Subcutaneous adipose tissue (tissue), 4 donors: ENCODE data around the gene DLG4. TPM values are rescaled to one million over a fixed set of nuclear protein-coding genes. Genes with fewer than 3 reads are reported as not detected.

Experiments
- small RNA-seq: library from RNA; depleted of rRNA; stranded (forward); fragments of <200 nt; gene quantifications from one replicate; pipeline ENCODE3, GENCODE V24; 2016
- total RNA-seq, 4 donors: library from RNA; depleted of rRNA; stranded (reverse); fragments of >200 nt; gene quantifications; one replicate each; pipeline ENCODE4 v1.1.0, GENCODE V29; 2016
- TF ChIP-seq, protein P1 (sequence below): fragments of 450-650 bp; IDR thresholded peaks from one replicate; pipeline ENCODE4 v1.5.1; 2016; ENCODE audit warnings: low read depth, mild to moderate bottlenecking, control low read depth, antibody characterized with exemption, moderate library complexity

DLG4 gene
- total RNA-seq, 4 donors from 2014 or later = 3.3 to 17.0 (median 6.9) TPM

DNA sequence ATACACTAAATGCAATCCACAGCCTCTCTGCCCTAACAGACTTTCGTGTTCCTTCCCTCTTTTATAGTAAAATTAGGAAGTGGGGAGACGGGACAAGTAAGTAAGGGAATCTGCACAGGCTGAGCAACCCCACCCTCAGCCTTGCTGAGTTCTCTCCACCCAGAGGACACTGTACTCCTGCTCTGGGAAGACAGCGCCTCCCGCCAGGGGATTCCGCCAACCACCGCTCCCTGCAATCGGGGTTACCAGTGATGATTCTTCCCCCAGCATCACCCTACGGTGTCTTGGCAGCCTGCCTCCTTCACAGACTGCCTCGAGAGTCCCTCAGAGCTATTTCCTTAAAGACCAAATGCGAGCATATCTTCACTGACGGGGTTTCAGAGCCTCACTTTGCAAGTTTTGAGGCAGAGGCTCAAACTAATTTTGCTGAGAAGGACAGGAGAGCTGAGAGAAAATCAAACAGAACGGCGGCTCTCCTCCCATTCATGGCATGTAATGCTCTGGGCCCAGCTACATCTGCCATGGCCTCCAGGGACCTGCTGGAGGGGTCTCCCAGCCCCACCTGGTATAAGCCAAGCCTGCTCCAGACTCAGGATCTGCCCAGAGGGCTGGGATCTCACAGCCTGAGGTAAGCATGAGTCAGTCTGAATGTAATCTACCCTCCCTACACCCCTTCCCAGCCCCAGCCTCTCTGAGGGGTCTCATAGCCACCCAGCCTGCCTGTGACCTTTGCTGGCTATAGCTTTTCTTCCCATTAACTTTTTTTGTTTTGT lies 82.3 kb downstream of the DLG4 start:
- TF ChIP-seq, protein P1, sequence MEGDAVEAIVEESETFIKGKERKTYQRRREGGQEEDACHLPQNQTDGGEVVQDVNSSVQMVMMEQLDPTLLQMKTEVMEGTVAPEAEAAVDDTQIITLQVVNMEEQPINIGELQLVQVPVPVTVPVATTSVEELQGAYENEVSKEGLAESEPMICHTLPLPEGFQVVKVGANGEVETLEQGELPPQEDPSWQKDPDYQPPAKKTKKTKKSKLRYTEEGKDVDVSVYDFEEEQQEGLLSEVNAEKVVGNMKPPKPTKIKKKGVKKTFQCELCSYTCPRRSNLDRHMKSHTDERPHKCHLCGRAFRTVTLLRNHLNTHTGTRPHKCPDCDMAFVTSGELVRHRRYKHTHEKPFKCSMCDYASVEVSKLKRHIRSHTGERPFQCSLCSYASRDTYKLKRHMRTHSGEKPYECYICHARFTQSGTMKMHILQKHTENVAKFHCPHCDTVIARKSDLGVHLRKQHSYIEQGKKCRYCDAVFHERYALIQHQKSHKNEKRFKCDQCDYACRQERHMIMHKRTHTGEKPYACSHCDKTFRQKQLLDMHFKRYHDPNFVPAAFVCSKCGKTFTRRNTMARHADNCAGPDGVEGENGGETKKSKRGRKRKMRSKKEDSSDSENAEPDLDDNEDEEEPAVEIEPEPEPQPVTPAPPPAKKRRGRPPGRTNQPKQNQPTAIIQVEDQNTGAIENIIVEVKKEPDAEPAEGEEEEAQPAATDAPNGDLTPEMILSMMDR = no peak

Small RNA genes lying within 50 kb of the gene (small RNA-seq; reads per million reads assigned to genes)
- gene AC120057.4 = not detected
- 8.3 reads per million, percentile 87 among the genes with 10 or more reads in this experiment for gene MIR324
- gene RF00019 = 0.49 reads per million

Other genes starting within 250 kb of the DLG4 start
- not detected for gene ALOX12, start 223.8 kb downstream of the DLG4 start, total RNA-seq
- gene RNASEK, start 207.2 kb downstream of the DLG4 start, total RNA-seq = 100 to 1,000 TPM in 3 of 4 donors, 10 to 100 TPM in 1; 69.1 to 158 (median 130) TPM
- 10 to 100 TPM in 1 of 4 donors, 1 to 10 TPM in 3; 1.5 to 12.1 (median 4.1) TPM for gene BCL6B, start 196.8 kb downstream of the DLG4 start, total RNA-seq
- gene SLC16A13, start 183.8 kb downstream of the DLG4 start, total RNA-seq = 1 to 10 TPM in 3 of 4 donors, not detected in 1; 1.7 to 1.9 (median 1.8) TPM
- 1 to 10 TPM in 1 of 4 donors, not detected in 3; 2.1 TPM for gene SLC16A11, start 175.7 kb downstream of the DLG4 start, total RNA-seq
- 10 to 100 TPM in 3 of 4 donors, 1 to 10 TPM in 1; 8.1 to 20.9 (median 16.2) TPM for gene CLEC10A, start 139.6 kb downstream of the DLG4 start, total RNA-seq
- 1 to 10 TPM in 2 of 4 donors, under 1 TPM in 1, not detected in 1; 0.66 to 1.4 (median 1.3) TPM for gene ASGR2, start 105.0 kb downstream of the DLG4 start, total RNA-seq
- 1 to 10 TPM; 2.4 to 5.9 (median 3.8) TPM for gene ASGR1, start 40.5 kb downstream of the DLG4 start, total RNA-seq
- gene ACADVL, start 102 bp upstream of the DLG4 start, total RNA-seq = 1,000 to 10,000 TPM in 1 of 4 donors, 100 to 1,000 TPM in 3; 533 to 1,103 (median 672) TPM
- 10 to 100 TPM; 23.5 to 36.5 (median 27.1) TPM for gene DVL2, start 14.7 kb upstream of the DLG4 start, total RNA-seq
- gene PHF23, start 19.6 kb upstream of the DLG4 start, total RNA-seq = 10 to 100 TPM; 14.5 to 27.6 (median 19.3) TPM
- gene GABARAP, start 22.6 kb upstream of the DLG4 start, total RNA-seq = 100 to 1,000 TPM; 350 to 658 (median 462) TPM
- 10 to 100 TPM; 71.8 to 86.4 (median 81.1) TPM for gene CTDNEP1, start 31.9 kb upstream of the DLG4 start, total RNA-seq
- 10 to 100 TPM; 20.7 to 43.4 (median 25.3) TPM for gene ELP5, start 32.4 kb upstream of the DLG4 start, total RNA-seq
- 10 to 100 TPM in 2 of 4 donors, 1 to 10 TPM in 2; 3.7 to 26.9 (median 13.2) TPM for gene CLDN7, start 42.6 kb upstream of the DLG4 start, total RNA-seq
- gene SLC2A4, start 61.9 kb upstream of the DLG4 start, total RNA-seq = 10 to 100 TPM in 2 of 4 donors, 1 to 10 TPM in 2; 5.6 to 91.4 (median 13.8) TPM
- gene YBX2, start 74.8 kb upstream of the DLG4 start, total RNA-seq = 10 to 100 TPM in 1 of 4 donors, 1 to 10 TPM in 1, under 1 TPM in 2; 0.82 to 14.1 (median 2.0) TPM
- 100 to 1,000 TPM; 144 to 174 (median 153) TPM for gene EIF5A, start 87.8 kb upstream of the DLG4 start, total RNA-seq
- gene GPS2, start 95.5 kb upstream of the DLG4 start, total RNA-seq = 10 to 100 TPM; 52.7 to 89.2 (median 75.6) TPM
- gene NEURL4, start 109.5 kb upstream of the DLG4 start, total RNA-seq = 10 to 100 TPM in 3 of 4 donors, 1 to 10 TPM in 1; 4.9 to 22.6 (median 11.2) TPM
- gene ACAP1, start 116.7 kb upstream of the DLG4 start, total RNA-seq = 1 to 10 TPM; 1.8 to 8.4 (median 4.0) TPM
- gene KCTD11, start 132.3 kb upstream of the DLG4 start, total RNA-seq = 10 to 100 TPM in 1 of 4 donors, 1 to 10 TPM in 3; 4.9 to 13.8 (median 7.2) TPM
- gene TMEM95, start 135.3 kb upstream of the DLG4 start, total RNA-seq = not detected
- 1 to 10 TPM in 3 of 4 donors, under 1 TPM in 1; 0.51 to 1.9 (median 1.1) TPM for gene TNK1, start 161.3 kb upstream of the DLG4 start, total RNA-seq
- gene PLSCR3, start 174.7 kb upstream of the DLG4 start, total RNA-seq = 10 to 100 TPM in 3 of 4 donors, 1 to 10 TPM in 1; 9.1 to 21.3 (median 16.2) TPM
- 100 to 1,000 TPM in 2 of 4 donors, 10 to 100 TPM in 2; 76.7 to 134 (median 109) TPM for gene TMEM256, start 184.3 kb upstream of the DLG4 start, total RNA-seq
- 1 to 10 TPM; 3.1 to 6.8 (median 4.2) TPM for gene NLGN2, start 188.0 kb upstream of the DLG4 start, total RNA-seq
- gene SPEM1, start 200.5 kb upstream of the DLG4 start, total RNA-seq = not detected
- gene SPEM2, start 205.8 kb upstream of the DLG4 start, total RNA-seq = not detected
- not detected for gene SPEM3, start 209.0 kb upstream of the DLG4 start, total RNA-seq
- 1 to 10 TPM; 2.9 to 7.8 (median 5.9) TPM for gene TMEM102, start 215.6 kb upstream of the DLG4 start, total RNA-seq
- 1 to 10 TPM in 2 of 4 donors, under 1 TPM in 1, not detected in 1; 0.88 to 1.3 (median 1.2) TPM for gene FGF11, start 219.7 kb upstream of the DLG4 start, total RNA-seq
- 10 to 100 TPM in 1 of 4 donors, 1 to 10 TPM in 3; 2.4 to 10.4 (median 9.8) TPM for gene CHRNB1, start 225.2 kb upstream of the DLG4 start, total RNA-seq